Uterus (tissue), 2 donors: ENCODE measurements around the gene NXPH4.

Experiments used
- POLR2A ChIP-seq, 2 donors: fragments of 450-650 bp; IDR thresholded peaks; one replicate each; pipeline ENCODE4 v1.6.1; 2016; ENCODE audit warnings: antibody characterized with exemption in 2 of 2, mild to moderate bottlenecking in 1 of 2, moderate library complexity in 1 of 2
- TF ChIP-seq, protein P1 (sequence below), 4 experiments: fragments of 200-600 bp in 2 of 4; fragments of 450-650 bp in 2 of 4; sonication (generic) in 2 of 4; IDR thresholded peaks; one replicate each; pipeline ENCODE4 v1.5.1; 2016 to 2019; ENCODE audit warnings: antibody characterized with exemption in 4 of 4, mild to moderate bottlenecking in 2 of 4, moderate library complexity in 1 of 4

DNA sequence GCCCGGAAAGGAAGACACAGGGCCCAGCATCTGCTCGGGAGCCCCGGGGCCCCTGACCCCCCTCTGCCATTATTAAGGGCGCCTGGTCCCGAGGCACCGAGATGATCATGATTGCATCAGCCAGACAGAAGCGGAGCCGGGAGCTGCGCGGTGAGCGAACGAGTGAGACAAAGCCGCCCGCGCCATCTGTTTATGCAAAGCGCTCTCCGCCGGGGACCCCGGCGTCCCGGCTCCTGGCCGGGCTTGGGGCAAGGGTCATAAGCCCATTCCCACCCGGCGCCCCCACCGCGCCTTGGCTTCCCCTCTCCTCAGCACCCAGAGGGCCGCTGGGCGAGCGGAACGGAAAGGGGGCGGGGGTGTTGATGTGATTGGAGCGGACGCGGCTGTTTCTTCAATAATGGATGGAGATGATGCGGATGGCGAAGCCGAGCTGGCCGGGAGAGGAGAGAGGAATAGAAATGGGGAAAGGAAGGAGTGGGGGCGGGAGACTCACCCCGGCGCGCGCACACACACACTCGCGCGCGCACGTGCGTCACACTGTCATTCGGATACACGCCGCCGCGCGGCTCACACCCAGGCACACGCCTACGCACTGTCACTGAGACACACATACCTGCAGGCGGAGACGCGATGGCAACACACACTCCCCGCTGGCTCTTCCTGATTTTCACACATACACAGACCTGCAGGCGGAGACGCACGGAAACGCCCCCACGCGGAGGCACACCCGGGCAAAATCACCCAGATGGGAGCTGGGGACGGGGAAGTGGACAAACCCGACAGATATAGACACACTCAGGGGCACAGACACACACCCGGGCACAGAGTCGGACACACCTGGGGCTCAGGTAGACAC lies 23.7 kb downstream of the NXPH4 start:
- TF ChIP-seq POLR2A (IDR thresholded peaks at IDR 0.05), result no peak
- TF ChIP-seq, protein P1, sequence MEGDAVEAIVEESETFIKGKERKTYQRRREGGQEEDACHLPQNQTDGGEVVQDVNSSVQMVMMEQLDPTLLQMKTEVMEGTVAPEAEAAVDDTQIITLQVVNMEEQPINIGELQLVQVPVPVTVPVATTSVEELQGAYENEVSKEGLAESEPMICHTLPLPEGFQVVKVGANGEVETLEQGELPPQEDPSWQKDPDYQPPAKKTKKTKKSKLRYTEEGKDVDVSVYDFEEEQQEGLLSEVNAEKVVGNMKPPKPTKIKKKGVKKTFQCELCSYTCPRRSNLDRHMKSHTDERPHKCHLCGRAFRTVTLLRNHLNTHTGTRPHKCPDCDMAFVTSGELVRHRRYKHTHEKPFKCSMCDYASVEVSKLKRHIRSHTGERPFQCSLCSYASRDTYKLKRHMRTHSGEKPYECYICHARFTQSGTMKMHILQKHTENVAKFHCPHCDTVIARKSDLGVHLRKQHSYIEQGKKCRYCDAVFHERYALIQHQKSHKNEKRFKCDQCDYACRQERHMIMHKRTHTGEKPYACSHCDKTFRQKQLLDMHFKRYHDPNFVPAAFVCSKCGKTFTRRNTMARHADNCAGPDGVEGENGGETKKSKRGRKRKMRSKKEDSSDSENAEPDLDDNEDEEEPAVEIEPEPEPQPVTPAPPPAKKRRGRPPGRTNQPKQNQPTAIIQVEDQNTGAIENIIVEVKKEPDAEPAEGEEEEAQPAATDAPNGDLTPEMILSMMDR (IDR thresholded peaks at IDR 0.05), result peak in 1 of 4 experiments; percentile 12
